Hypothalamus (tissue), 51 donors: Measurements from ENCODE around the gene LARP1.

Experiments
- DNase-seq, 51 donors: peaks; one replicate each; lab custom pipeline; 2025; lab: John Stamatoyannopoulos, UW

The LARP1 gene

GRCh38 chr5:154849264-154849785, 94.1 kb downstream of the LARP1 start:
- peak in 4 of 51 donors; percentile 6 to 51 (median 11) for DNase-seq

DNA sequence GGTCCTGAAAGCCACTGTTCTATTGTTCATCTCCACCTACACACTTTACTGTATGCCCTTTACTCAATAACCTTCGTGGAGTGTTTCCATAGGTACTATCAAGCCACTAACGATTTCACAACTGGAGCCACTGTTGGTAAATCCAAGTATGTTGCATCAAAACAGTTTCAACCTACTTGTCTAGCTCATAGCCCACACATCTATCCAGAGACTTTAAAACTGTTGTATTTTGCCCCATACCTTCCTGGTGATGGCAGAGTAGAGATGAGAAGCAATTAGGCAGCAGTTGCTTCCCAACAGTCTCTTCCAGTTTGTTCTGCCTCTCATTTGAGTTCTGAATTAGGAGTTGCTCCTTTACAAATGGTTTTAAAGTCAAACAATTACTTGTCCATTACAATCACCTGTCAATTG, 94.6 kb downstream of the LARP1 start:
- peak in 3 of 51 donors; percentile 4 to 75 (median 45) for DNase-seq

DNA sequence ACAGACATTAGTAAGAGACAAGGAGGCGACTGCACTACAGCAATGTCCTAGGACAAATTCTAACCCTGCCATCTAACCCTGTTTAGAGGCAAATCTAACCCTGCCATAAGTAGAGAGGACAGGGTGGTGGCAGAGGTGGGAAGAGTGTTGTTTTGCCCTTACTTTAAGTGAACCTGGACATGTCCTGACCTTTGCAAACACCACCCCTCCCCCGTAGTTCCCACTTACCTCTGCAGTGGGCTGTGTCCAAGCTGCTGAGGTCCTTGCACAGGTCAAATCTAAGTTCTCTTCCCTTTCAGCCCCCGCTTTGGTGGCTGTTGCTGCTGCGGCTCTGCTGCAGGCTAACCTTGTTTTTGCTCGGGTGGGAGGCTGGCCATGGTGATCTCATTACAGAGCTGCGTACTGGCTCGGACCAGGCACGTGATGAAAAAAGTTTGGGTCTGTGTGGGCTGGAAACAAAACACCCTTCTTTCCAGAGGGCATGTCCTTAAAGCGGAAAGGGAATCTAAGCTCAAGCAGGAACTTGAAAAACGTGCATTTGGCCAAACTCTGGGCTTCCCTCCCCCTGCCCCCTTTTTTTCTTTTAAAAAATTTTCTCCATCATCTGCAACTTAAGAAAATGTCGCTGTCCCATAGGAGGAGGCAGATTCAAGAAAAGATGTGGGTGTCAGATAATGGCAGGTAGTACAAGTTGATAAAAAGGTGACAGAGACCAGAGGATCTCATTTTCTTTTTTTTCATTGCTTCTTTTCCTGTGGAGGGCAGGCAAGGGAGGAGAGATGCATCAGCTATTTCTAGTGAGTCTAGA, 95.3 kb downstream of the LARP1 start, which contains the start of gene FAXDC2:
TSS of gene FAXDC2 (minus strand) at position 349 of the 808 bp plus-strand sequence. CDS start 12,425 bp downstream, outside the sequence.
- DNase-seq, result peak in 48 of 51 donors; percentile 17 to 86 (median 66)

GRCh38 chr5:154851351-154851750, 96.2 kb downstream of the LARP1 start:
- DNase-seq, result no peak

- DNase-seq, result peak; percentile 79 to 100 (median 92)
Measured at GRCh38 chr5:154857530-154858296, 102.5 kb downstream of the LARP1 start.

DNA sequence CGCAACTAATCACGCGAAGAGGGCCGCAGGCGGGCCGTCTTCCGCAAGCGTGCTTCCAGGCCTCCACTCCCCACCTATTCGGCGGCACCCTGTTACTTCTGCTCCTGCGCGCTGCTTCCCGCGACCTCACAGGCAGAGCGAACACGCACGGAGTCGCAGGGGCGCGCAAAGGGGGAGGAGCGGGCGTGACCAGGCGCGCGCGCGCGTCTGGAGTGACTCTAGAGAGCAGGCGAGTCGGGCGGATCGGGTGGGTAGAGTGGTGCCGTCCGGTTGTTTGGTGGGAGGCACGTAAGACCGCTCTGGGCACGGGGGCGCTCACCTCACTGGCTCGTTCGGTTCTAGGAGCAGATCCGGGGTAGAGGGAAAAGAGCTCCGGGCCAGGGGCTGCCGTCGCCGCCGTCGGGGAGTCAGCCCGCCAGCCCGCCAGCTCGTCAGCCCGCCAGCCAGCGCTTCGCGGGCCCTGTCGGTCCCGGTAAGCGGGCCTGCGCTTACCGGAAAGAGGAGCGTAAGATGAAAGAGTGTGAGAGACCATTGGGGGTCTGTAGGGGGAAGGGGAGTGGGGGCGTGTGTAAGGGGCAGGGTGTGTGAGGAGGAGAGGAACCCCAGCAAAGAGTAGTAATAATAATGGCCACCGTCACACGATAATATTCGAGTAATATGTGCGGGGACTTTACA, 103.3 kb downstream of the LARP1 start, which contains the start of gene CNOT8:
TSS of gene CNOT8 (plus strand) at position 331 of the 675 bp plus-strand sequence. CDS start 4,652 bp downstream, outside the sequence.
- DNase-seq, result peak; percentile 88 to 100 (median 97)

- DNase-seq, result peak in 2 of 51 donors; percentile 24 to 47
Measured at GRCh38 chr5:154858972-154859871, 104.0 kb downstream of the LARP1 start.

DNA sequence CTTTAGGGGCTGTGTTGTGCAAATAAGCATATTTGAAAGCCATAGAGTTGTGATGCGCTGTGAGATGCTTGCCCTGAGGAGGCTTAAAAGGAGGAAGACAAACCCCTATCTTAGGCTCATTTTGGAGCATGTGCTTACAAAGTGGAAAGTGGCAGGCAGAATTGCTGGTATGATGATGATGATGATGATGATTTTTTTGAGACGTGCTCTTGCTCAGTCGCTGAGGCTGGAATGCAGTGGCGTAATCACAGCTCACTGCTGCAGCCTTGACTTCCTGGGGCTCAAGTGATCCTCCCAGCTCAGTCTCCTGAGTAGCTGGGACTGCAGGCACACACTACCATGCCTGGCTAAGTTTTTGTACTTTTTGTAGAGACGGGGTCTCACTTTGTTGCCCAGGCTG, 104.9 kb downstream of the LARP1 start:
- peak in 1 of 51 donors; percentile 4 for DNase-seq

DNA sequence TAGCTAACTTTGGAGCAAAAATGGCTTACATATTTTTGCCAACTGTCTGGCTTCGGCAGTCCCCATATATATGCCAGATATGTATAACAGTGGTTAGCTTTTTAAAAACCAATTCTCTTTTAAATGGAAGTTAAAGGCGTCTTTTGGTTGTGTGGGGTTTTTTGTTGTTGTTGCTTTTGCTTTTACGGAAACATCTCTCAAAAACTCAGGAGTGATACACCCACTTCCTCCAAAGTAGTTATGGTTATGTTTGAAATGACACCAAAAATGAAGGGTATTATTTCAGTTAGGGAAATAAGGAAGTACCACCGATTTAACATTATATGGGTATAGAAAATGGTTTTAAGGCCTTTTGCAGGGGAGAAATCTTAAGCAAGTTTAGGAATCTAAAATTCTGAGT, 105.6 kb downstream of the LARP1 start:
- DNase-seq, result no peak

GRCh38 chr5:154861946-154862345, 106.8 kb downstream of the LARP1 start:
- DNase-seq, result no peak

DNA sequence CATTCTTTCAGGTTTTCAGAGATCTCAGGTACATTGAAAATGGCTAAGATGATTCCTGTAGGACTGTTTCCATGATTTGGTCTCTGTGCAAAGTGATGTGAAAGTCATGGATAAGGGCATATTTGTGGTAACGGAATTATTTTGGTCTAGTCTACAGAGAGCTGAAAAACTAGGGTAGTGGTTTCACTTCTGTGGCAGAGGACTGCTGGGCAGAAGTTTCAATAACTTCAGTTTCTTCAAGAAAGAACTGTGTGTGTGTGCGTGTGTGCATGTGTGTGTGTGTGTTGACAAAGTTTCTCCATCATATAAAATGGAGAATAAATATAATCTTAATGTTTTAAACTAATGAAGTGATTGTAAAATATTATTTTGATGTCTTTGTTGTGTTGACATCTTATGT, 107.6 kb downstream of the LARP1 start:
- no peak for DNase-seq

- no peak for DNase-seq
Measured at GRCh38 chr5:154863291-154864080, 108.3 kb downstream of the LARP1 start.

GRCh38 chr5:154865466-154866184, 110.4 kb downstream of the LARP1 start:
- DNase-seq, result no peak

DNA sequence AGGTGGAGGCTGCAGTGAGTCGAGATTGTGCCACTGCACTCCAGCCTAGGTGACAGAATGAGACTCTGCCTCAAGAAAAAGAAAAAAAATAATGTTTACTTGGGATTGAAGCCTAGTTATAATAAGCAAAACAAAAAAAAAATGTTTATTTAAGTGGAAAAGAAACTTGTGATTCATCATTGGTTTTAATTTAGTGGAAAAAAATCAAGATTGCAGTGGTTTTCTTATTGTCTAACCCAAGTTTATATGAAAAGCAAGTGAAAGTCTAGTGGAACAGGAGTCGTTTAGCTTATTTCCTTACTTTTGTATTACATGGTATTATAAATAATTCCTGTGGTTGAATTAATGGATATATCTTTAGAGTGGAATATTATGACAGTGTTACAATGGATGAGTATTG, 111.7 kb downstream of the LARP1 start:
- DNase-seq, result no peak
